ENCODE results near the gene KRTAP12-2.
A peak's percentile ranks its signal among the peaks of the same experiment; 100 is the strongest.

KRTAP12-2 gene, protein sequence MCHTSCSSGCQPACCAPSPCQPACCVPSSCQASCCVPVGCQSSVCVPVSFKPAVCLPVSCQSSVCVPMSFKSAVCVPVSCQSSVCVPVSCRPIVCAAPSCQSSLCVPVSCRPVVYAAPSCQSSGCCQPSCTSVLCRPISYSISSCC

DNA sequence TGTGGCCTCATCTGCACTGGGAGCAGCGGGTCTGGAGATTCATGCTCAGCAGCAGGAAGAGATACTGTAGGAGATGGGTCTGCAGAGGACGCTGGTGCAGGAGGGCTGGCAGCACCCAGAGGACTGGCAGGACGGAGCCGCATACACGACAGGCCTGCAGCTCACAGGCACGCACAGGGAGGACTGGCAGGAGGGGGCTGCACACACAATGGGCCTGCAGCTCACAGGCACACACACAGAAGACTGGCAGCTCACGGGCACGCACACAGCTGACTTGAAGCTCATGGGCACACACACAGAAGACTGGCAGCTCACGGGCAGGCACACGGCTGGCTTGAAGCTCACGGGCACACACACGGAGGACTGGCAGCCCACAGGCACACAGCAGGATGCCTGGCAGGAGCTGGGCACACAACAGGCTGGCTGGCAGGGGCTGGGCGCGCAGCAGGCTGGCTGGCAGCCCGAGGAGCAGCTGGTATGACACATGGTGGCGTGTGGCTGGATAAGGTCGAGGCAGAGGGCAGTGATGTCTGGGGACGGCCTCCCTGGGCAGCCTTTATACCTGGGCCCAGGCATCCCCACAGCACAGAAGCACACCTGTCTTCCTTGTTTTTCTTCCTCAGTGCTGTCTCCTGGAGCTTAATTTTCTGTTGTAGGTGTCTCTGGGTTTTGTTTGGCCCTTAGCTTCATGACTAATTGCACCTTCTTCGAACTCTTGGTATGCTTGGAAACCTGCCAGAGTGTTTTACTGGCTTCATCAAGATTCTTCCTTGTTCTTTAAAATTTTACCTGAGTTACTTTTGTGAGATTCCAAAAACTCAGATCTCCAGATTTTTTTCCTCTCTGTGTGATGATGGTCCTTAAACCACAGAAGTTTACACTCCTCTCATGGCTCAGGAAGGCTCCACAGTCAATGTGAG lies at the start of gene KRTAP12-2:
Gene KRTAP12-2, minus strand, starts transcription at position 527 of the 920 bp plus-strand sequence. Its CDS starts 41 bp downstream, at position 486.
- no peak for DNase-seq

GRCh38 chr21:44714905-44715304 lies 48.2 kb upstream of the KRTAP12-2 start:
- no peak for DNase-seq

GRCh38 chr21:44713846-44714245 lies 47.1 kb upstream of the KRTAP12-2 start:
- peak; percentile 45 for DNase-seq

- DNase-seq = peak; percentile 30
These were observed 46.4 kb upstream of the KRTAP12-2 start for GRCh38 chr21:44713130-44713529.

DNA sequence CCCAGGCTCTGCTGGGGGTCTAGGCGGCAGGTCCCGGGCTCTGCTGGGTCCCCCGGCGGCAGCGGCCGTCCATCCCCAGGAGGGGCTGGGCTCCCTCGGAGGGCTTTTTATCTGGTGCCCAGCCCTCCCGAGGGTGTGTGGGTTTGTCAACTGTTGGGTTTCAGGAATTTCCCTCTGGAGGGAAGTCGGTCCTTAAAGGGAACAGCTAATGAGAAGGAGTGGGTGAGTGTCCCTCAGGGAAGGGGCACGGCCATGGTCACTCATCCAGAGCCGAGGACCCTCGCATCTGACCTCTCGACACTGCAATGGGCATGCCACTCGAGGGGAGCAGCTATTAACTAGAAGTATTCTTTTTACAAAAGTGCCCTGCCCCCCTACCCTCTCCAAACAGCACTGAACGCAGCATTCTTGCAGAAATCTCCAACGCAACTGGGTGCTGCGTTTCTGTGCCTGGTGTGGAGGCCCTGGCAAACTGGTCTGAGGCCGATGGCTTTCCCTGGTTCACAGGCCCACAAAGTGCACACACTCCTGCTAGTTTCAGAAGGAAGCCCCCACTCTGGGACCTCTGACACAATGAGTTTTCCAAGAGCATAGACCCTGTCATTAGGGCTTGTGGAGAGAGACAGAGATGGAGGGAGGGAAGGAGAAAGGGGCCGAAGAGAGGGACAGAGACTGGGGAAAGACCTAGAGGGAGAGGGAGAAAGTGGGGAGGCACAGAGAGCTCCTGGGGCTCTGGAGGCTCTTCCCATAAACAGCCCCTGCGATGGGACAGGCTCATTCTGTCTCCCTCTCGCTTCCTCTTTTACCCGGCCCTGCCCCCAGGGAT lies 45.7 kb upstream of the KRTAP12-2 start:
- DNase-seq = peak; percentile 51

GRCh38 chr21:44711327-44712202 lies 44.8 kb upstream of the KRTAP12-2 start, which contains the start of gene TSPEAR:
Gene TSPEAR, minus strand, starts transcription at chr21:44711572. Its CDS starts 58 bp downstream, at chr21:44711514.
- peak; percentile 58 for DNase-seq

GRCh38 chr21:44710756-44711326 lies 44.1 kb upstream of the KRTAP12-2 start:
- peak; percentile 66 for DNase-seq

DNA sequence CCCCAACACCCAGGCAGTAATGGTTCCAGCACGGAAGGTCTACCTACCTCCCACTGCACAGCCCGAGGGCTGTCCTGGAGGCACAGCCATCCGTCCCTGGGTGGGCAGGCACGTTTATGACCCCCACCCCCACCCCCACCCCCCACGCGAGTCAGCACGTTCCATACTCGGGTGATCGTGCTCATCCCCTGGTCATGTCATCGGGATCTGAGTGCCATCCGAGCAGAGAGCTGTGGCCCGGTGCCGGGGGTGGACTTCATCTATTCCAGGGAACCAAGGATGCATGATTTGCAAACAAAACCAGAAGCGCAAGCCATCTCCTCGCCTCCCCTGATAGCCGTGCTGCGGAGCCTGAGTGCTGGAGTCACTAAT lies 43.6 kb upstream of the KRTAP12-2 start:
- peak; percentile 56 for DNase-seq

GRCh38 chr21:44709426-44710293 lies 42.9 kb upstream of the KRTAP12-2 start:
- DNase-seq = peak; percentile 64

- DNase-seq = no peak
These were observed 42.2 kb upstream of the KRTAP12-2 start for GRCh38 chr21:44708866-44709425.

DNA sequence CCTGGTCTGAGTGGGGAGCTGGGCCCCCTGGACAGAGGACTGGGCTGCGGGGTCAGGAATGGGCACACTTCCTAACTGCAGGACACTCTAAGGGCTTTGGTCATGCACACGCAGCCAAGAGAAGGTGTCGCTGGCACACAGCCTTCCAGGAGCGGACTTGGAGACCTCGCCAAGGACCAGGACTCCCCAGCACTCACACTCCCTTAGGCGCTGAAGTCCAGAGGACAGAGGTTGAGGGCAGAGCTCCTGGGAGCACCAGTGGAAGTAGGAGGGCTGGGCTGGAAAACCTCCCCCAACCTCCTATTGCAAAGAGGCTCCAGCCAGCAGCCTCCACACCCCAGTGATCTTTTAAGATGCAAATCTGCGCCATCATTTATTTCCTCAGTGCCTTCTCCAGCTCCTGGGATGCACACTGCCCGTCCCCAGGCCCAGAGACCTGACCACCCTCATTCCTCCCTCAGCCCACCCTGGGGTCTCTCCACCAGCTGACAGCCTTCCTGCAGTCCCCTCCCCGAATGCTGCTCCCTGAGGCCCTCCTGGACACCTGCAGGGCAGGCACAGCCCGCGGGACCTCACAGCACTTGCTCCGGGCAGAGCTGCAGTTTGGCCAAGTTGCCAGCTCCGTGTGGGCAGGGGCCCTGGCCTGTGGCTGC lies 41.6 kb upstream of the KRTAP12-2 start:
- DNase-seq = peak; percentile 56

DNA sequence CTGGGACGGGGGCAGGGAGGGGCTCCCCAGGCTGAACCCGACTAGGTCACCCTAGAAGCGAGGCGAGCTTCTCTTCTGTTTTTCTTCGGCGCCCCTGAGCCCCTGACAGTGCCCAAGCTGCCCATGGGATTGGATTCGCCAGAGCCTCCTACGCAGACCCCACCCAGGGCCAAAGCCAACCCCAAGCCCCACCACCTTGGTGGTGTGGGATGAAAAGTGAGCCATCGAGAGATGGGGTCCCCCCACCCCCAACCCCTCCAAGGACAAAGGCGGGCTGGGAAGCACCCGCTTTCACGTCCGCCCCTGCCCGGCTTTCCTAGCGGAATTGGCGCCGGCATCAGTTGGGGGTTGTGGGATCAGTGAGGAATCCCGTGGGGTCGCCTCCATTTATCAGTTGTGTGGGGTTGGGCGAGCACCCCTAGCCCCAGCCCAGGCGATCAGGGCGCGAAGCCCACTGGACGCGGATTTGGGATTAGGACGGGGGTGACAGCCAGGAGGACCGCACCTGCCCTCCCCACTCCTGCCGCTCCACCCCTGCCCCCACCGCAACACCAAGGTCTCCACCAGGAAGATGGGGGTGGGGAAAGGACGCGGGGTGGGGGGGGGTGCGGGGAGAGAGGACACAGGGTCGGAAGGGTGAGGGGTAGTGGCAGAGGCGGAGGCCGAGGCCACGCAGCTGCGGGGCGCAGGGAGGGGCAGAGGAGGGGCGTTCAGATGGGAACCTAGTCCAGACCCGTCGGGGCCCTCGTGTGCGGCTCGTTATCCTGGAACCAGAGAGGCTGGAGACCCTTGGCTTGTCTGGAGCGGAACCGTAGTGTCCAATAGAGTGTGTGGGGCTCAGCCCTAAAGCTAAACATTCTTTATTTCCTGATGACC lies 40.2 kb upstream of the KRTAP12-2 start:
- DNase-seq = peak; percentile 55

DNA sequence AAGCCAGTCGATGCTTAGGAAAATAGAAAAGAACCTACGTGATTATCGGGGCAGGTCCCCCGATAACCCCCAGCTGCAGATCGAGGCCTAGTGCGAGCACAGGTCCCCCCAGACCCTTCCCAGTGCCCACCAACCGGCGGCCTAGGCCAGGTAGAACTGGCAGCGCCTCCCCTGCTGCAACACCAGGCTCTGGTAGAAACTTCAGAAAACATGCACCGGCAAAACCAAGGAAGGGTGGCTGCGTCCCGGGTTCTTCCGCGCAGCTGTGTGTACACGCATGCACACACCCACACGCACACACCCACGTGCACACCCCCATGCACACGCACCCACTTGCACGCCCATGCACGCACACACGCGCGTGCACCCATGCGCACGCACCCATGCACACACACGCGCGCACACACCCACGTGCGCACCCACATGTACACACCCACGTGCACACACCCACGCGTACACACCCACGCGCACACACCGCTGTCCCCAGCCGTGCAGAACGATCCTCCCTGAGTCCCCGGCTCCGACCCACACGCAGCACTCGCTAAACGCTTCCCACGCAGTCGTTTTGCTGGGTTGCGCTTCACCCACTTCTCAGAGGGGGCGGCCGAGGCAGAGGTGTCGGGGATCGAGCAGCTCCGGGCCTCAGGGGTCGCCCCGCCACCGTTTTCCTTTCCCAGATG lies 39.4 kb upstream of the KRTAP12-2 start:
- peak; percentile 28 for DNase-seq

- DNase-seq = peak; percentile 21
These were observed 37.9 kb upstream of the KRTAP12-2 start for GRCh38 chr21:44704636-44705001.

- peak; percentile 30 for DNase-seq
These were observed 37.3 kb upstream of the KRTAP12-2 start for GRCh38 chr21:44703731-44704635.

DNA sequence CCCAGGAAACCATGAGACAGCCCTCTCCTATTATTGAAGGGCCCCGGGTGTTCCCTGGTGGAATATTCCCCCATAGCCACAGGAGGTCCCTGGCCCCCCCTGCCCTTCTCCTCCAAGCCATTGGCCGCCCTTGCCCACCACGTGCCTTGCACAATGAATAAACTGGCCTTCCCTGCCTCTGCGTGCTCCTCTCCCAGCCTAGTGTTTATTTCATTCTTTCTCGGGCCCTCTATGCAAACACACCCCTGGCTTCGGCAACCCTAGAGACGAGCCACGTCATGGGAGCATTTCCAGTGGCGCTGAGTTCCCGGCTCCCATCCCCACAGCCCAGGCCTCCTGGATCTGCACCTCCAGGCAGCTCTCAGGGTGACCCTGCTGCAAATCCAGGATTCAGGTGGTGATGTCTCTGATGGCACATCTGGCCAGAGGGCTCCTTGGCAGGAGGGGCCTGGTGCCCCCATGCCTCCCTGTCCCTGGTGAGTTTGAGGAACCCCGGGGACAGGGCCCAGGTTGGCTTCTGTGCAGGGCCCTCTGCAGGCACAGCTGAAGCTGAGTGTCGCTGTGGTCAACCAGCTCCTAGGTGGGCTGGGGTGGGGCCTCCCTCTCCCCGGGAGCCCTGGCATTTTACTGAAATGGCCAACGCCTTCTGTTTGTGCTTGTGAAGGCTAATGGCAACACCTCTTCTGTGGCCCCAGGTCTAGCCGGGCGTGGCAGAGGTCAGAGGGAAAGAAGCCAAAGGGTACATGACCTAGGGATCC lies 36.4 kb upstream of the KRTAP12-2 start:
- peak; percentile 52 for DNase-seq

Data from activated CD8-positive, alpha-beta memory T cell treated with anti-CD3 and anti-CD28 coated beads for 24 hours (primary cell).